A549 treated with AZD2906 at 1 μM for 4 hours (cell line): ENCODE results near the gene SLC13A4. TPM values are rescaled to one million over a fixed set of nuclear protein-coding genes. Genes with fewer than 3 reads are reported as not detected.

Source experiments
- total RNA-seq: library from RNA; stranded (reverse); fragments of 200-300 nt; extraction: Qiagen RNA extraction; gene quantifications from 5 replicates; pipeline ENCODE4 v1.2.3, GENCODE V29; 2022

Gene SLC13A4
- not detected in 5 replicates for total RNA-seq

GRCh38 chr7:135728136-135728669 is at the start of gene SLC13A4:
Gene SLC13A4, minus strand, starts transcription at chr7:135728186. Its CDS starts 690 bp downstream, at chr7:135727496.

GRCh38 chr7:135748770-135749169 is 20.8 kb upstream of the SLC13A4 start, which contains the start of gene FAM180A:
Gene FAM180A, minus strand, starts transcription at chr7:135748813. Its CDS starts 233 bp downstream, at chr7:135748580.

GRCh38 chr7:135662373-135663114 is 65.4 kb downstream of the SLC13A4 start, which contains the start of gene STMP1:
Gene STMP1, plus strand, starts transcription at chr7:135662514.

Other genes with a start within 250 kb of the SLC13A4 start
- 10.3 to 12.2 TPM (median 11.1 TPM) in 5 replicates for gene CNOT4, start 218.1 kb downstream of the SLC13A4 start, total RNA-seq
- gene NUP205, start 170.3 kb downstream of the SLC13A4 start, total RNA-seq, result 42.3 to 48.6 TPM (median 44.2 TPM) in 5 replicates
- gene STMP1, start 65.7 kb downstream of the SLC13A4 start, total RNA-seq, result 28.1 to 31.7 TPM (median 30.6 TPM) in 5 replicates
- 0.05 TPM in 2 of 5 replicates, not detected in the others for gene FAM180A, start 20.6 kb upstream of the SLC13A4 start, total RNA-seq
- 93.8 to 121 TPM (median 107 TPM) in 5 replicates for gene MTPN, start 249.2 kb upstream of the SLC13A4 start, total RNA-seq